ENCODE measurements around the gene DSTN.

- TF ChIP-seq CTCF (IDR thresholded peaks at IDR 0.05; ENCODE audit: low read length) (no peak), EZH2 (IDR thresholded peaks at IDR 0.05; ENCODE audit: borderline replicate concordance, low read length) (no peak)
Observed at GRCh38 chr20:17541596-17541995, 28.3 kb upstream of the DSTN start.
